ENCODE results near the gene IPO4.

IPO4 gene

GRCh38 chr14:24172871-24173281 lies 15.7 kb downstream of the IPO4 start:
- FAIRE-seq = no peak

- FAIRE-seq = no peak
These were observed 16.3 kb downstream of the IPO4 start for GRCh38 chr14:24172261-24172860.

DNA sequence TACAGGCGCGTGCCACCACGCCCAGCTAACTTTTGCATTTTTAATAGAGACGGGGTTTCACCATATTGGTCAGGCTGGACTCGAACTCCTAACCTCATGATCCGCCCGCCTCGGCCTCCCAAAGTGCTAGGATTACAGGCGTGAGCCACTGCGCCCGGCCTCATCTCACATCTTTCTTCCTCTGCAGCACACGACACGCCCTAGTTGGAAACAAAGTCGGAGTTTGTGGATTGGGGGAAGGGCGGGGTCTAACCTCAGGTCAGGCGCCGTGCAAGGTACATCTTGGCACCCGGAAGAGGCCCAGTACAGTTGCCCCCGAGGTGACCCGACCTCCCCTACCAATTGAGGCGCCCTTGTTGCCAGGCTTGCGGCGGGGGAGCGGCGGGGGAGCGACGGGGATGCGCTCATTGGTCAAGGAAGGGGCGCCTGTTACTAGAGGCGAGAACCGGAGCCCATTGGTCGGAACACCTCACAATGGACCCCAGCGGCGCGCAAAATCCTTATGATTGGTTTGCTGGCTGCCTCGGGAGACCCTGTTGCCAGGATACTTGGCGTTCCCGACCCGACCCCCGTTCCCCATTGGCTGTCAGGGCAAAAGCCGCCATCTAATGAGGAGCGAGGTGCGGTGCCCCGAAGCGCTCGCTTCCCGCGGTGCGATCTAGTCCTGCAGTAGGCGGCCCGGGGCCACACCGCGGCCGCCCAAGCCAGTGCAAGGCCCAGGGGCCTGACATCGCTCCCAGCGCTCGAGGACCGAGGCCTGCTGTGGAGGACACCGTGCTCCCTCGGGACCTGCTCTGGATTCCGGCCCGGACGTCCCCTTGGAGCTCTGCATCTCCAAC lies 17.0 kb downstream of the IPO4 start, which contains the start of gene REC8:
TSS of gene REC8 (plus strand) at position 659 of the 839 bp plus-strand sequence. CDS start 473 bp downstream, outside the sequence.
- no peak for FAIRE-seq

DNA sequence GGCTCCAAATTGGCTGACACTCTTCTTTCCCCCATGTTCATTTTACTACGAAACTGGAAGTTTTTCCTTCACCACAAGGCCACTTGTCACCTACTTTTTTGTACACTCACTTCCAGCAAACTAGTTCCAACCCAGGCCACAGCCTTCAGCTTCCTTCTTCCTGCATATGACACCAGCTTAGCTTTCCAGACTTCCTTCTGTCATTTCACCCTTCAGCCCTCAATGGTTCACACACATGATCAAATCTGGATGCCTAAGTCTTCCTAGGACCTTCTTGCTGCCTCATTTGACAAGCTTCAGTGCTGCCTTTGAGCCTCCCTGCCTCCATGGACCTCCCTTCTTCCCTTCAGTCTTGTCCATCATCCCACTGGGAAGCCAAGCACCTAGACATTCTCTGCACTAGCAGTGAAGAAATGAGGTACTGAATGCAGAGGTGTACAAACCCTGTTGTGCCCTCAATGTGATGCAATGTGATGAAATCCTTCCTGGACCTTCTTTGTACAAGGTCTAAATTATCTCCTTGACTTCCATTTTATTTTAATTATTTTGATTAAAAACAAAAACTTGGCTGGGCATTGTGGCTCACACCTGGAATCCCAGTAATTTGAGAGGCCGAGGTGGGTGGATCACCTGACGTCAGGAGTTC lies 21.0 kb downstream of the IPO4 start:
- FAIRE-seq = no peak

- no peak for FAIRE-seq
These were observed 22.8 kb downstream of the IPO4 start for GRCh38 chr14:24165785-24166184.

DNA sequence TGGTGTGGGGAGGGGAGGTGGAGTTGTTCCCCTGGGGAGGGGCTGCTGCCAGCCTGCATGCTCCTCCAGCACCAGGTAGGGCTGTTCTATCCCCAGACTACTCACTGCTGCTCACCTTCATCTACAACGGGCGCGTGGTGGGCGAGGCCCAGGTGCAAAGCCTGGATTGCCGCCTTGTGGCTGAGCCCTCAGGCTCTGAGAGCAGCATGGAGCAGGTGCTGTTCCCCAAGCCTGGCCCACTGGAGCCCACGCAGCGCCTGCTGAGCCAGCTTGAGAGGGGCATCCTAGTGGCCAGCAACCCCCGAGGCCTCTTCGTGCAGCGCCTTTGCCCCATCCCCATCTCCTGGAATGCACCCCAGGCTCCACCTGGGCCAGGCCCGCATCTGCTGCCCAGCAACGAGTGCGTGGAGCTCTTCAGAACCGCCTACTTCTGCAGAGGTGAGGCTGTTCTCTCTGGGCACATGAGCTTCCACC lies 24.1 kb downstream of the IPO4 start:
- no peak for FAIRE-seq

- no peak for FAIRE-seq
These were observed 26.5 kb downstream of the IPO4 start for GRCh38 chr14:24162093-24162492.

GRCh38 chr14:24160850-24161804 lies 27.5 kb downstream of the IPO4 start, which contains the start of gene IRF9:
IRF9 (plus strand) TSS chr14:24161265; CDS start chr14:24162145, 880 bp downstream.
- FAIRE-seq = peak; percentile 91

- no peak for FAIRE-seq
These were observed 28.1 kb downstream of the IPO4 start for GRCh38 chr14:24160499-24160849.

- no peak for FAIRE-seq
These were observed 28.7 kb downstream of the IPO4 start for GRCh38 chr14:24159777-24160498.

GRCh38 chr14:24157331-24157730 lies 31.3 kb downstream of the IPO4 start:
- no peak for FAIRE-seq

DNA sequence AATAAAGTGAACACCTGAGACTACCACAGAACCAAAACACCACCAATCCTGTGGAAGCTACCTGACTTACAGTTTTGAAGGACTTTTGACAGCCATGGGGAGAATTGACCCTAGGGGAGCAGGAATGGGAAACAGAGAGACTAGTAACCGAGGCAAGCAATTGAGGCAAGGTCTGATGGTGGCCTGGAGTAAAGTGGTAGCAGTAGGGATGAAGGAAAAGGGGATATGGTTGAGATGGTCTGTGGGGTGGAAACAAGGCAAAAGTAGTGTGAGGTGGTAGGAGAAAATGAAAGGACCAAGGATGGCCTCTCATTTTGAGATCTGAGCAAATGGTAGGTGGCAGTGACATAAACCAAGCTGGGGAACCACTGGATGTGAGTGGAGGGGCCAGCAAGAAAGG lies 31.8 kb downstream of the IPO4 start:
- FAIRE-seq = no peak

GRCh38 chr14:24155100-24155499 lies 33.5 kb downstream of the IPO4 start:
- FAIRE-seq = no peak

DNA sequence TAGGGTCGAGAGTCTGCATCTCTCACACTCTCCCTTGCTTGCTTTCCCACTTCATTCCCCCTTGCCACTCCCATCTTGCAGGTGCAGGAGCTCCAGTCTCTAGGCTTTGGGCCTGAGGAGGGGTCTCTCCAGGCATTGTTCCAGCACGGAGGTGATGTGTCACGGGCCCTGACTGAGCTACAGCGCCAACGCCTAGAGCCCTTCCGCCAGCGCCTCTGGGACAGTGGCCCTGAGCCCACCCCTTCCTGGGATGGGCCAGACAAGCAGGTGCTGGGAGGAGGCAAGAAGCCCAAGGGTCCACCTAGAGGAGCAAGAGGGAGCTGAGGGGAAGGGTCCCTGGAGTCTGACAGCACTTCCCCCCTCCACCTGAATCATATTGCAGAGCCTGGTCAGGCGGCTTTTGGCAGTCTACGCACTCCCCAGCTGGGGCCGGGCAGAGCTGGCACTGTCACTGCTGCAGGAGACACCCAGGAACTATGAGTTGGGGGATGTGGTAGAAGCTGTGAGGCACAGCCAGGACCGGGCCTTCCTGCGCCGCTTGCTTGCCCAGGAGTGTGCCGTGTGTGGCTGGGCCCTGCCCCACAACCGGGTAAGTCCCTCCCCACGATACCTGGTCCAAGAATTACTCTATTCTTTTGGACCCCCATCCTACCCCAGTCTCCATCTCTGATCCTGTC lies 37.1 kb downstream of the IPO4 start:
- FAIRE-seq = no peak

- FAIRE-seq = no peak
These were observed 37.6 kb downstream of the IPO4 start for GRCh38 chr14:24150993-24151392.

- FAIRE-seq = no peak
These were observed 38.0 kb downstream of the IPO4 start for GRCh38 chr14:24150567-24150966.

DNA sequence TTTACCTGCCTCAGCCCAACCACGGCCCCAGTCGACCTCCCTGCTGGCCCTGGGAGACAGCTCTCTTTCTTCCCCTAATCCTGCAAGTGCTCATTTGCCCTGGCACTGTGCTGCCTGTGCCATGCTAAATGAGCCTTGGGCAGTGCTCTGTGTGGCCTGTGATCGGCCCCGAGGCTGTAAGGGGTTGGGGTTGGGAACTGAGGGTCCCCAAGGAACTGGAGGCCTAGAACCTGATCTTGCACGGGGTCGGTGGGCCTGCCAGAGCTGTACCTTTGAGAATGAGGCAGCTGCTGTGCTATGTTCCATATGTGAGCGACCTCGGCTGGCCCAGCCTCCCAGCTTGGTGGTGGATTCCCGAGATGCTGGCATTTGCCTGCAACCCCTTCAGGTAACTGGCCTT lies 38.6 kb downstream of the IPO4 start:
- no peak for FAIRE-seq

- FAIRE-seq = no peak
These were observed 39.2 kb downstream of the IPO4 start for GRCh38 chr14:24149302-24149969.

- FAIRE-seq = no peak
These were observed 40.7 kb downstream of the IPO4 start for GRCh38 chr14:24147761-24148428.

Data from G401.6 (cell line).